Right renal pelvis (tissue), 4 donors: ENCODE results near the gene MAGI1. TPM values are rescaled to one million over a fixed set of nuclear protein-coding genes. Genes with fewer than 3 reads are reported as not detected.

Experiments
- DNase-seq, 4 donors: peaks; one replicate each; pipeline ENCODE4 v3.0.0-alpha.2; 2013; ENCODE audit warnings: low read depth in 4 of 4, low spot score in 3 of 4, missing footprints in 1 of 4
- polyA plus RNA-seq, 4 donors: library from polyadenylated mRNA; unstranded; fragments of 120-200 nt; gene quantifications; one replicate each; pipeline ENCODE4 v1.2.1, GENCODE V29; 2013; ENCODE audit not compliant: insufficient read length in 4 of 4

Gene MAGI1
- polyA plus RNA-seq, 4 donors: 25.8 to 32.9 (median 28.6) TPM

DNA sequence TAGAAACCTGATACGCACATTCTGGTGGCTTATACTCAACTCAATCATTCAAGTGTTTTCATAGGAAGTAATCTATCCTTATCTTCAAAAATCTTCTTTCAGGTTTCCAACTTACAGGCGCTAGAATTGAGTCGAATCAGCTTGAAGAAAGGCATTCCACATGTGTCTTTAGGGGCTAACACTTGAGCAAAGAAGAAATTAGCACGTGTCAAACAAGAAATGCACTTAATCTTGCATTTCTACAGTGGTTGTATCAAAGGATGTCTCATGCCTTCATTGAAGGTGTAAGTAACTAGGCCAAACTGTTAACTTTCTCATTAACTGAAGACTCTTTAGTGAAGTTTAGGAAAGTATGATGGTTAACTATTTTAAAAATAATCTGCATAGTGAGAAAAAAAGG is 557.6 kb downstream of the MAGI1 start:
- no peak for DNase-seq

DNA sequence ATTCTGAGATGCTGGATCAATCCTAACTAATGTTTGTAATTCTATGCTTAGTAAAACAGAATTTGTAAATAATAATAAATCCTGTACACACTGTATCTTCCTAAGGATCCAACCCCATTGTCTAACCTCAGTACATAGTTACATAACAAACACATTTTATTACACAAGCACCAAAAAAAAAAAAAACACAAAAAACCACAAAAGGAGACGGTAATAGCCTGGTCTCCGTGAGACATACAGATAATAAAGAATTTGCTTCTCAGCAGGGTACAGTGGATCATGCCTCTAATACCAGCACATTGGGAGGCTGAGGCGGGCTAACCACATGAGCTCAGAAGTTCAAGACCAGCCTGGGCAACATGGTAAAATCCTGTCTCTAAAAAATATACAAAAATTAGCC is 558.7 kb downstream of the MAGI1 start:
- DNase-seq: no peak

DNA sequence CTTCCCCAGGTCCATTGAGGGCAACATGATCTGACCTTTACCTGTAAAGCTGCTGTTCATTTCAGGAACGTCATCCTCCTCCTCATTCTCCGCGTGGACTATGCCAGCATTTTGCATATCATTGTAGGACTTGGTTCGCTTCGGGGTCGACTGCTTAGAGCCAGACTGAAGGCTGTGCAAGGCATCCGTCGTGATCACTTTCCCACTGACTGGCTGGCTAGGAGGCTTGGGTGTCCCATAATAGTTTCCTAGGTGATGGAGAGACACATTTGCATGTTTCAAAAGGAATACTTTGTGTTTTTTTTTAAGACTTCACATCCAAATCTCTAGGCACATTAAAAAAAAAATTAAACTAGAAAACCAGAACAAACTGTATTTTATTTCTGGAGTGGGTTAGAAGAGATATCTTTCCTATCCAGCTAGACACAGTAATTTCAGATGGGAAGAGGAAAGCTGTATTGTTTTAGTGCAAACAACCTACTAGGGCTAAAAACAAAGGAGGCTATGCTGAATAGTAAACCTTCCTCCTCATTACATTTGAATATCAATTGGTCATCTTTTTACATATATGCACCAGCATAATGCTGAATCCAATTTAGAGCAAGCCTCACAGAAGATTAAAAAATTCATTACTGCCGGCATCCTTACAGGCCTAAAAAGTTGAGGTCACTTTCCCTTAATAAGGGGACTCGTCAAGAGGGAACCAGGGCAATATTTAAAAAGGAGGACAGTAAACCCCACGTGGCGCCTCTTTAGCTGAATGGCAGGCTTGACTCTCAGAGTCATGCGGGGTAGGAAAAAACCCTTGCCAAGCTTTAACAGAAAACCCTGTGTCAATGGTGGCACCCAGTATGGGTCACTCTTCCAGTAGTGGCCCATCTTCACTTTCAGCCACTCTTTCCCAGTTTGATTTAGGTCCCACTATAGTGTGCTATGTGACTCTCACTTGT is 559.9 kb downstream of the MAGI1 start:
- DNase-seq: no peak

DNA sequence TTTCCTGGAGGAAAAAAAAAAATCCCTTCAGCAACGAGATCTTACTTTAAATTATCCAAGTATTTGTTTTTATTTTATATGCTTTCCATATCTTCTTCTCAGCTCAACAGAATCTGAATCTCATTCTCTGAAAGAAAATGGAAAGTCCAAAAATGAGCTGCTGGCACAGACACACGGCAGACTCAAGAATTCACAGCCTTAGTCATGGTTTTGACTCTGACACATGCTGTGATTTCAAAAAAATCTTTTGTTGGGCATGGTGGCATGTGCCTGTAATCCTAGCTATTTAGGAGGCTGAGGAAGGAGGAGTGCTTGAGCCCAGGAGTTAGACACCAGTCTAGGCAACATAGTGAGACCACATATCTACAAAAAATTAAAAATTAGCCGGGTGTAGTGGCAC is 565.0 kb downstream of the MAGI1 start:
- no peak for DNase-seq

DNA sequence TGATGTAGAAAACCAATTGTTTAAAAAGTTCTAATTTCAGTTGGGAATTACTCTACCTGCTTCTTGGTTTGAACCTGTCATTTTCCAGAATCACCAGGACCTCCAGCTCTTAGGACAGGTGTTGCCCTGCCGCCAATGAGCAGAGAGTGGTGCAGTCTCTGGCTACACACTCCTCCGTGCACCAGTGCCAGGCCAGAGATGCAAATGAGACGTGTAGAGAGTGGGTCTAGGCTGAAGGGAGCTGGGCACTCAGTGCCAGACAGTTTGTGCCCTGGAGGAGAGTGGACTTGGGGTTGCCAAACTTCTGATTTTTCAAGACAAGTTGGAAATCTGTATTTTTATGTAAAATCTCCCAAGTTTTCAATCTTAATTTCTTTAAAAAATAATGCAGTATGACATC is 566.2 kb downstream of the MAGI1 start:
- no peak for DNase-seq

DNA sequence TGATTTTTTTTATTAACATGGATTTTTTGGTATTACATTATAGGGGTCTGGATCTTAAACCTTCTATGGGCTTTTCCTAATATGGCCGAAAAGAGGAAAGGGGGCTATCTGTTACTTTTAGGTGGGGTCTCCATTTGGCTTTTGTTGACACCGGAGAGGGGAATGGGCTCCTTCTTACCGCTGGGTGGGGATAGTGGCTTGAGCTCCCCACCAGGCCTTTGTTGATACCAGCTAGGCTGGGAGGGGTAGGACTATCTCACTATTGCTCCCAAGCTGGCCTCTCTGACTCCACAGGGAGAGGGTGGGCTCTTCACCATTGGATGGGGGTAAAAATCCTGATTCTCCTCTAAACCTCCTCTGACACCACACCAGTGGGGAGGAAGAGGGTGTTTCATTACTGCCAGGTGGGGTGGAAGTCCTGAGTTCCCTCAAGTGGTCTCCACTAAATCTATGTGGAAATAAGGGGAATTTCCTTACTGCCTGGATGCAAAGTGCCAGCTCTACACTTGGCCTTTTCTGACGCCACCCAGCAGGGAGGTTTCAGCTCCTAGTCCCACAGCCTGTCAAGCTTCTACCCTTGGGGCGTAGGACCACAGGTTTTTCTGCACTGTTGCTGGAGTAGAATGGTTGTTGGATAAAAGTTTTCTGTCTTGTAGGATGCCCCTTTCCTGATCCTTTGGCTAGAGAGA is 572.3 kb downstream of the MAGI1 start:
- DNase-seq: no peak

DNA sequence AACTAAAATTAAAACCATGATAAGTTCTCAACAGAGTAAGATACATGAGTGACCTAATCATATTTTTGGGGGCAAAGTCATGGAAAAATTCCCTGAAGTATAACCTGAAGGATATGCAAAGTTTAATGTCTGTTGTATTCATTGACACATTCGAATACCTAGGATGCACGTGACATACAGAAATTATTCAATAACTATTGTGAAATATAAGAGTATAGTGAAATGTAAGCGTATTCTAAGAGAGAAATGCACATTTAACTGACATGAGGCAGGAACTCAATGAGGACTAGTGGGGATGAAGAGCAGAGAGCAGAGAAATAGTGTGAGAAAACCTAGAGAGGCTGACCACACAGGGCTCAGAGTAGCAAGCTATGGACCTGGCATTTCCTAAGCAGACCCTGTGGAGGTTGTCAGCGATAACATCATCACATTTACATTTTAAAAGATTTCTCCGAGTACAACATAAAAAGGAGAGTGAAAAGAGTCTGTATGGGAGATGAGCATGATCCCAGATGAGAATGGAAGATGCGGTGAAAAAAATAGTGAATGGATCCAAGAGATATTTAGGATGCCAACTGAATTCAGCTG is 588.8 kb downstream of the MAGI1 start:
- DNase-seq: no peak

DNA sequence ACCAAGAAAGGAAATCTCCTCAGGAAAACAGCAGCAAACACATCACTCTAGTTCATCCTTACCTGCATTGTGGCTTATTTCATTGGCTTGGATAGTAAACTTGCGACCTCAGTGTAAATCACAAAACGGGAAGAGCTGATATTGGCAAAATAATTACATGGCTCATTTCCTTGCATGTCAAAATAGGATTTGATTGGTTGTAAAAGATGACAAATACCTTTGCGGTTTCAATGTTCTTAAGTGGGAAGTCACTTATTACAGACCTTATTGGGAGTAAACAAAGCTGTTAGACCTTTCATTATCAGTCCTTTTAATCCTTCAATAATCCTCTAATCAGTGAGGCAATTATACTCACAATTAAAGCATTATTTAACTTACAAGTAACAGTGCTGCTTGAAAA is 590.6 kb downstream of the MAGI1 start:
- DNase-seq: no peak

DNA sequence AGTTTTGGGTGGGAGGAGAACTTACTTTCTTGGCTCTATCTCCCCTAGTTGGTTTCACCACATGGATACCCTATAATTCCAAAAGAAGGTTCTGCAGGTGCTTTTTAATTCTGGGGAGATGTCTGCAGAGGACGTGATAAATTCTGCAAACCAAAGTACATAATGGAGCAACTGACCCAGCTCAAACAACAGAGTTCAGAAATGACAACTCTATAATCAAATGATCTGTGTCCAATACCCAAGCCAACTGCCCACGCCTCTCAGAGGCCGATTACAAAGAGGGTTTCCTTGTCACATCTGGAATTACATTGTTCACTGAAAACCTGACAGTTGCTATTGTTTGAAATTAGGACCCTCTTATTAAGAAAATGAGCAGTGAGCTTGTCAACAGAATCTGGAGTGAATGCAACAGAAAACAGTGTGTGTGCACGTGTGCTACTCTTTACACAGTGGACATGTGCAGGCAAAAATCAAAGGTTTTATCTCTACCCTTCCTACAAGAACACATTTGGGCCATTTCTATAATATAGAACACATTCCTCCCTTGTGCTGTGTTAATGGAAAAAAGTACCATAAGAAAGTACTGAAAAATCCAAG is 593.0 kb downstream of the MAGI1 start:
- no peak for DNase-seq

DNA sequence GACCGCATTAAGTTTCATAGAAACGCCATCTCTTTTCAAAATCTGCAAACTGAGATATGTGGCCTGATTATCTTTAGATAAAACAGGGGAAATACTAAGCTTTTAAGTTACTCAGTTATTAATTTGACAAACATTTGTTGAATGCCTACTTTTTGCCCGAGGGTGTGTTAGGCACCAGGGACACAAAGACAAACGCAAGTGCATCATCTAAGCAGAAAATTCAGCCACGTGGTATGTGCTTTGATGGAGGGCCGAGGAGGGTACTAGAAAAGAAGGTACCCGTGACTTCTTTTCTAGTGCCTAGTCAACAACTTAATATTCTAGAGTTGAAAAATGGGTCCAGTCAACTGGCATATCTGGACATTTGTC is 594.3 kb downstream of the MAGI1 start:
- DNase-seq: no peak

DNA sequence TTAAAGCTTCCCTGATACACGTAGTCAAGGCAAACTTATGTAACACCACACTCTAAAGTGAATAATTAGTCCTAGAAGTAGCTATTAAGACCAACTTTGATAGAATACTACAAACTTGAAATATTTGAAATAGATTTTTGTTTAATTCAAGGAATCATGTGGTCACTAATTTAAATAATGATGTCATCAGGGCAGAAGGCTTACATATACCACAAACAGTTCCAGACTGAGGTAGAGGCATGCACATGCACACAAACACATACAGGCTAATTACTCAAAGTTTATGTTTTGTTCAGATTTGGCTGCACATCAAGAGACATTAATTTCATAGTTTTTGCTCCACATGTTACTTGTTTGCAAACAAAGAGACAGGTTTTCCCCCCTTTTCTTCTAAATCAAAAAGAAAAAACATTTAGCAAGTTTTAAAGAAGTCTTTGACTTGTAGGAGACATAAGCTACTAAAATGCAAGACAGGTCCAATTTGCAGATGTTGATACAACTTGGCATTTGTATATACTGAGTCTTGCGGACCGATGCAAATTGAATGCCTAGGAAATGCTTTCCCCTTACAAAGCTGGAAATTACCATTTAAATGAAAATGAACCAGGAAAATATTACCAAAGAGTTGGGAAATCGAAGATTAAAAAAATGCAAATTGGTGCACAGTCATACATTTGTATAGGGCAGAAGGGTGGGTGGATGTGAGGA is 594.8 kb downstream of the MAGI1 start:
- DNase-seq: no peak

DNA sequence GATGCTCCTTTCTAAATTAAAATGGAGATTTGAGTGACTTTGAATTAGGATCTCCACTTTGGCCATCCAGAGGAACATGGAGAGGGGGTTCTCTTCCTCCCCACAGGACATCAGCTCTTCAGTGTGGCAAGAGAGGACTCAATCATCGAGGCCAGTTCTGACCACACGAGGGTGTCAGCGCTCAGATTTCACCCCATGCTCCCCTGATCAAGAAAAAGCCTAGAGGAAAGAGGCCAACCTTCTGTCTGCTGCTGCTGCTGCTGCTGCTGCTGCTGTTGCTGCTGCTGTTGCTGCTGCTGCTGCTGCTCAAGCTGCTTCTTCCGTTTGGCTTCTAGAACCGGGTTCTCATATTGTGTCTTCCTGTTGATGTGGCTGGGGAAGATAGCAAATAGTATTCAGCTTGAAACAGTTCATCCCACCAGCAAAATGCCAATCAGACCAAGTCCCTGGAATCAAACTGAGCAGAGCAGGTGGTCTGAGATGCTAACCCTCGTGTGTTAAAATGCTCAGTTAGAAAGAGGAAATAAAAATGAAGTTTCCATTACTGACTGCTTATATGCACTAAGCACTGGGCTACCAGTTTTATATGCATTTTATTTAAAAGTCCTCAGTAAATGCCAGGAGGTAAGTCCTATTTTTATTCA is 599.0 kb downstream of the MAGI1 start:
- peak; percentile 37 to 61 (median 54) for DNase-seq

DNA sequence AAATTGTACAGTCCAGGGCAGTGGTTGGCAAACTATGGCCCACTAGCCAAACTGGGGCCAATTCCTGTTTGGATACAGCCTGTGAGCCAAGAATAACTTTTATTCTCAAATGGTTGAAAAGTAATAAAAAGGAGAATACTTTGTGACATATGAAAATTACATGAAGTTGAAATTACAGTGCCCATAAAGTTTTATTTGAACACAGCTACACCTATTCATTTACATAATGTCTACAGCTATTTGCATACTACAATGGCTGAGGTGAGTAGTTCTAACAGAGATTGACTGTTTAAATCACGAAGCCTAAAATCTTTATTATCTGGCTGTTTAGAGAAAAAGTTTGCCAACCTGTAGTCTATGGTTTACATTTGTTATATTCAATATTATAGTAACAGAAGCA is 600.1 kb downstream of the MAGI1 start:
- no peak for DNase-seq

DNA sequence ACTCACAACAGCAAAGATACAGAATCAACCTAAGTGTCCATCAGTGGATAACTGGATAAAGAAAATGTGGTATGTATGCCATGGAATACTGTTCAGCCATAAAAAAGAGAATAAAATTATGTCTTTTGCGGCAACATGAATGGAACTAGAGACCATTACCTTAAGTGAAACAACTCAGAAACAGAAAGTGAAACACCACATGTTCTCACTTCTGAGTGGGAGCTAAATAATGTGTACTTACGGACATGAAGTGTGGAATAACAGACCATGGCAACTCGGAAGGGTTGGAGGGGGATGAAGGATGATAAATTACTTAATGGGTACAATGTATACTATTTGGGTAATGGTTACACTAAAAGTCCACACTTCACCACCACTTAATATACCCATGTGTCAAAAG is 600.6 kb downstream of the MAGI1 start:
- no peak for DNase-seq

DNA sequence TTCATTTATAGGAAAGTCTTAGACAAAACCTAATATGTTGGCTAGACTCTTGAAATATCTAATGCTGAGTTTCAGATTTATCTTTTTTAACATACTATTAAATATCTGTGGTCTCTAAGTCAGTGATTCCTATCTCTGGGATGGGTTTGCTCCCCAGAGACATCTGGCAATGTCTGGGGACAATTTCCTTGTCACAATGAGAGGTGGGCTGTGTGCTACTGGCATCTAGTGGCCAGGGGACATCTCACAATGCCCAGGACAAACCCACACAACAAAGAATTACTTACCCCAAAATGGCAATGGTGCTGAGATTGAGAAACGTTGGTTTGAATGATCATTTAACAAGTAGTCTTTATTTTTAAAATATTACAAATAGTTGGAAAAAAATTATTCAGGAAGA is 602.1 kb downstream of the MAGI1 start:
- DNase-seq: no peak

DNA sequence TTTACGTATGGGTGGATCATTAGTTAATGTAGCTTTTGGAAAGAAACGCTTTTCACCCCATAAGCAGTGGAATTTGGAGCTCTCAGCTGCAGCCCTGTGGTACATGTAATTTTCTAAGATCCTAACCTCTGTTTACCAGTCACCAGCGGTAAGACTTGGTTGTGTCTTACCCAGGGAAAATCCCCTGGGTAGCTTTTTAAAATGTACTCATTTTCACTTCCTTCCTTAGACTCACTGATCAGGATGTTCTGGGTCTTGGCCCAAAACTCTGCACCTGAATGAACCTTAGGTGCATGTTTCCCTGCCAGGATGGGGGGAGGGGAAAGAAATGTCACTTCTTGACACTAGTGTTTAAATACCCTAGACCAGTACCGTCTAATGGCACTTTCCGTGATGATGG is 605.2 kb downstream of the MAGI1 start:
- DNase-seq: no peak

DNA sequence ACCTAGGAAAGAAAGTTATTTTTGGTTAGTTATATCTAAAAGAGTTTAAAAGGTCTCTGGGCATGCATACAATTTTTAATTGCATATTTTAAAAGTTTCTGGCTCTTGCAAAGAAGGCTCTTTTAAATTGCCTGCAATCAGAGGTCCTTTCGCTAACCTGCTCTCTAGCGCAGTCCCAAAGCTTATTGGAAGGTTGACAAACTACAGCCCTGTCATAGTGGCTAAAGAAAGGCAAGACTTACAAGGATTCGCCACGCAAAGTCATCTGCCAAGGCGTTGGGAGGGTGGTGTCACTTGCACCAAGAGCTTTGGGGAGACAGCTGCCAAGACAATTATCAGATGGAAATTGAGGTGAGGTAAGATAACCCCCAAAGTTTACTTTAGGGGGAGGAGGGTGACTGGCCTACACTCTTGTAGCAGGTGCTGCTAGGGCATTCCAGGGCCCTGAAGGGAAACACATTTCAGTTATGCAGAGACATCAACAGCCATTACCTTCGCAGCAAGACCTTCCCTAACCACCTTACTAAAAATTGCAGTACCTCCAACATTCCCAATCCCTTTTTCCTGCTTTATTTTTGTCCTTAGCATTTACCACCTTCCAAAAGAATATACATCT is 606.2 kb downstream of the MAGI1 start:
- DNase-seq: no peak

DNA sequence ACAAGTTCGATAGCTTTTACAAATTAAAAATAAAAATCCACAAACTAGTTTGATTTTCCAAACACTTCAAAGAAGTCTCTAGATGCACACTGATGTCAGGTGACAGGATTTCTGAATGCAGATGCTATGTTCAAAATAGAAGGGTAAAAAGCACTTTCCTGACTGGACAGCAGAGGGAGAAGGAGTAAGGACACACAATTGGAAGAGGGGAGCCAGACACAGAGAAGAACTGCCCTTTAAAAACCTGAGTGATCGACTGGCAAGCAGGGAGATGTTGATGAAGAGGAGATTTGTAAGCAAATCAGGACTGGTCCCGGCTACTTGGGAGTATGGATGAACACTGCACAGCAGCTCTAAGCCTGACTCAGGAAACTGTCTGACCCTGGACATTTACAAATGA is 612.8 kb downstream of the MAGI1 start:
- no peak for DNase-seq

DNA sequence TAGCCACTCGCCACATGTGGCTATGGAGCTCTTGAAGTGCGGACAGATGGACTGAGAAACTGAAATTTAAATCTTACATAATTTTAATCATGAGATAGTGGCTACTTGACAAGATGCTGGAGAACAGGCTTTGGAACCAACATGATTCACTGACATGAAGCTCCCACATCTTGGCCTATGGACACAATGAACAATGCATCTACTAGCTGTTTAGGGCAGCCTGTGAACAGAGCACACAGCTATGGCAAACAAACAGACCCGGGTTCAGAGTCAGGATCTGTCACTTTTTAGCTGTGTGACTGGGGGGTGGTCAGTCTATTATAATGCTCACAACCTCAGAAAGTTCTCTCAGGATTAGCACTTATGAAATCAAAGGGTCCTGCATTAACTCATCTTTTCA is 616.6 kb downstream of the MAGI1 start:
- no peak for DNase-seq

DNA sequence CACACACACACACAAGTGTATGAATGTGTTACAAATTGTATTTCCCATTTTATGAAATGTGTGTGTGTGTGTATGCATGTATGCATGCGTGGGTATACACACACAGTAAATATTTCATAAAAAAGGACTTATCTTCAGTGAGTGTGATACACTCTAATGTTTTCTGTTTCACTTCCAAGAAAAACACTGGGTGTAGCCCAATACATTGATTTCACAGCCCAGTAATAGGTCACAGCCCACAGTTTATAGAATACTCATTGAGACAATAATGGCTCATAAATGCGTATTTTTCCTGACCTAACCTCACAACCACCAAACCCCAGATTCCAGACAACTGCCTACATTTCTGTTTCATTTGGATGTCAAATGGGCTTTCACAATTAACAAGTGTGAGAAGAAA is 619.5 kb downstream of the MAGI1 start:
- DNase-seq: no peak
